Adrenal gland (tissue), 12 donors: ENCODE measurements around the gene ZNF83. TPM values are rescaled to one million over a fixed set of nuclear protein-coding genes. Genes with fewer than 3 reads are reported as not detected.

ENCODE experiments used
- DNase-seq, 7 donors: peaks; one replicate each; pipeline ENCODE4 v3.0.0-alpha.2; 2019 to 2020
- H3K27ac ChIP-seq, 5 donors: fragments of 200-600 bp; sonication (generic) in 4 of 5; 1 replicate in 3 of 5; 2 replicates in 2 of 5; pipeline versions ENCODE4 v1.5.1 to v1.8.0; 2016 to 2020; ENCODE audit warnings: mild to moderate bottlenecking in 1 of 5
- H3K27me3 ChIP-seq: fragments of 200-600 bp; 2 replicates; pipeline ENCODE4 v1.8.0; 2021
- H3K36me3 ChIP-seq, 2 donors: fragments of 200-600 bp; replicated peaks in 1 of 2; 1 replicate in 1 of 2; 2 replicates in 1 of 2; pipeline versions ENCODE4 v1.5.1 to v1.8.0; 2018 to 2022
- H3K4me1 ChIP-seq, 2 donors: fragments of 200-600 bp; replicated peaks in 1 of 2; 1 replicate in 1 of 2; 2 replicates in 1 of 2; pipeline versions ENCODE4 v1.5.1 to v1.8.0; 2018 to 2021
- H3K4me3 ChIP-seq, 4 donors: fragments of 200-600 bp; sonication (generic) in 3 of 4; one replicate each; pipeline ENCODE4 v1.5.1; 2016 to 2018
- H3K9me3 ChIP-seq, 3 donors: fragments of 200-600 bp; sonication (generic) in 1 of 3; replicated peaks in 1 of 3; 1 replicate in 2 of 3; 2 replicates in 1 of 3; pipeline versions ENCODE4 v1.5.1 to v1.8.0; 2016 to 2021
- CTCF ChIP-seq, 6 experiments: fragments of 450-650 bp in 4 of 6; fragments of 200-600 bp in 2 of 6; sonication (generic) in 1 of 6; IDR thresholded peaks; 1 replicate in 5 of 6; 2 replicates in 1 of 6; pipeline versions ENCODE4 v1.5.1 to v1.8.0; 2016 to 2021; ENCODE audit warnings: antibody characterized with exemption in 6 of 6, mild to moderate bottlenecking in 2 of 6, moderate library complexity in 1 of 6
- POLR2A ChIP-seq, 2 donors: fragments of 450-650 bp; IDR thresholded peaks; one replicate each; pipeline ENCODE4 v1.6.1; 2017; ENCODE audit warnings: antibody characterized with exemption in 2 of 2, mild to moderate bottlenecking in 2 of 2, moderate library complexity in 1 of 2
- WGBS, 4 donors: extraction: QIAGEN DNeasy Blood & Tissue Kit in 2 of 4; methylation state at CpG; one replicate each; pipeline versions ENCODE4 v1.1.5 to v1.1.7; 2013 to 2017; 5-methylcytosine and 5-hydroxymethylcytosine counted together
- intact Hi-C, 2 donors: fragments of 100-400 bp; cut with DNase I; formaldehyde crosslinking; loops; one replicate each; pipeline versions ENCODE4 v1.14.1 to v1.15.0; 2022 to 2023
- polyA plus RNA-seq, 3 donors: library from polyadenylated mRNA; stranded (reverse); fragments of 200-250 nt in 2 of 3; fragments of 350-450 nt in 1 of 3; fragmentation: Illumina TruSeq in 1 of 3; extraction: RNeasy Lipid Tissue Mini Kit (QIAGEN cat#74804) in 1 of 3; gene quantifications; one replicate each; pipeline ENCODE4 v1.2.3, GENCODE V29; 2013 to 2014
- total RNA-seq, 9 donors: library from RNA; depleted of rRNA in 4 of 9; stranded (reverse); fragments of >200 nt in 4 of 9; fragments of 120-200 nt in 1 of 9; fragmentation: NEBNext Ultra II Directional in 1 of 9; extraction: Animal tissue kit (Norgen Biotek cat#: 25700) in 1 of 9; gene quantifications; one replicate each; pipeline versions ENCODE4 v1.1.0 to v1.2.4, GENCODE V29; 2013 to 2023
- donor health status: healthy with polysubstance abuse.
- donor health status: Bipolar disorder and iron deficiency.
- donor health status: DM: yes; HTN: yes; CAD: no.
- donor health status: DM: no; HTN: no; CAD: no.
- donor health status: DM: no; HTN: no; CAD: no.
- donor health status: DM: yes; HTN: yes; CAD: no.

ZNF83 gene
- total and polyA plus RNA-seq, 12 donors: 23.4 to 344 (median 66.1) TPM

GRCh38 chr19:52592301-52592700 is 45.9 kb downstream of the ZNF83 start:
- H3K27me3 ChIP-seq: no peaks in the 10 kb centered on the region
- no peaks in the 10 kb centered on the region for H3K9me3 ChIP-seq
- no peaks in the 10 kb centered on the region for H3K4me1 ChIP-seq
- peak in 1 of 7 donors; percentile 6 for DNase-seq
- WGBS, 4 donors: 64 to 96% (median 71%) methylated on average over 3 of the region's 3 CpGs
- no peak overlapping the region for H3K4me3 ChIP-seq
- no peaks in the 10 kb centered on the region for H3K36me3 ChIP-seq
- intact Hi-C loops: no loop called here
- no peak for TF ChIP-seq CTCF (IDR thresholded peaks at IDR 0.05)
- H3K27ac ChIP-seq: no peak overlapping the region

- no peak for TF ChIP-seq POLR2A (IDR thresholded peaks at IDR 0.05)
- no peak for TF ChIP-seq CTCF (IDR thresholded peaks at IDR 0.05)
- Histone ChIP-seq H3K4me3 (no peak overlapping the region), H3K4me1 (no peaks in the 10 kb centered on the region), H3K27me3 (no peaks in the 10 kb centered on the region), H3K36me3 (no peaks in the 10 kb centered on the region), H3K27ac (no peak overlapping the region), H3K9me3 (no peaks in the 10 kb centered on the region)
- intact Hi-C loops: no loop called here
- DNase-seq: peak in 1 of 7 donors; percentile 50
- WGBS, 4 donors: 91 to 95% (median 93%) methylated on average over 5 of the region's 5 CpGs
These were observed 47.4 kb downstream of the ZNF83 start for GRCh38 chr19:52590728-52591127.

GRCh38 chr19:52585604-52586003 is 52.6 kb downstream of the ZNF83 start:
- WGBS, 4 donors: 84 to 91% (median 88%) methylated on average over 6 of the region's 6 CpGs

GRCh38 chr19:52584736-52585440 is 53.3 kb downstream of the ZNF83 start:
- H3K4me3 ChIP-seq: no peak overlapping the region

More at GRCh38 chr19:52585604-52586003, 52.6 kb downstream of the ZNF83 start:
- peak in 1 of 7 donors; percentile 46 for DNase-seq
- peaks cover 0 to 4% (median 0%) of the 10 kb centered on the region in 3 donors for H3K9me3 ChIP-seq
- no peaks in the 10 kb centered on the region for H3K4me1 ChIP-seq
- H3K27me3 ChIP-seq: no peaks in the 10 kb centered on the region
- H3K4me3 ChIP-seq: no peak overlapping the region
- TF ChIP-seq POLR2A (IDR thresholded peaks at IDR 0.05) (no peak), CTCF (IDR thresholded peaks at IDR 0.05) (no peak)
- intact Hi-C loops: no loop called here
- H3K36me3 ChIP-seq: peaks cover 0 to 18% of the 10 kb centered on the region in 2 donors
- H3K27ac ChIP-seq: no peak overlapping the region

More at GRCh38 chr19:52584736-52585440, 53.3 kb downstream of the ZNF83 start:
- H3K9me3 ChIP-seq: peaks cover 0 to 4% (median 0%) of the 10 kb centered on the region in 3 donors
- H3K36me3 ChIP-seq: peaks cover 0 to 18% of the 10 kb centered on the region in 2 donors
- intact Hi-C loops: no loop called here
- WGBS, 4 donors: 40 to 69% (median 55%) methylated on average over 33 to 39 of the region's 39 CpGs
- TF ChIP-seq POLR2A (IDR thresholded peaks at IDR 0.05): no peak
- TF ChIP-seq CTCF (IDR thresholded peaks at IDR 0.05): no peak
- peak in 1 of 7 donors; percentile 52 for DNase-seq
- H3K27ac ChIP-seq: no peak overlapping the region
- H3K4me1 ChIP-seq: no peaks in the 10 kb centered on the region
- no peaks in the 10 kb centered on the region for H3K27me3 ChIP-seq
